RKO (cell line): ENCODE data around the gene SDK1.
"Not testable (repeated sequence)": the region's sequence is repeated elsewhere in the genome, so short reads cannot be mapped to it uniquely, and the experiment has no call there.

ENCODE experiments used
- DNase-seq: peaks from one replicate; pipeline ENCODE4 v3.0.0-alpha.2; 2016; ENCODE audit warnings: low spot score

The SDK1 gene

DNA sequence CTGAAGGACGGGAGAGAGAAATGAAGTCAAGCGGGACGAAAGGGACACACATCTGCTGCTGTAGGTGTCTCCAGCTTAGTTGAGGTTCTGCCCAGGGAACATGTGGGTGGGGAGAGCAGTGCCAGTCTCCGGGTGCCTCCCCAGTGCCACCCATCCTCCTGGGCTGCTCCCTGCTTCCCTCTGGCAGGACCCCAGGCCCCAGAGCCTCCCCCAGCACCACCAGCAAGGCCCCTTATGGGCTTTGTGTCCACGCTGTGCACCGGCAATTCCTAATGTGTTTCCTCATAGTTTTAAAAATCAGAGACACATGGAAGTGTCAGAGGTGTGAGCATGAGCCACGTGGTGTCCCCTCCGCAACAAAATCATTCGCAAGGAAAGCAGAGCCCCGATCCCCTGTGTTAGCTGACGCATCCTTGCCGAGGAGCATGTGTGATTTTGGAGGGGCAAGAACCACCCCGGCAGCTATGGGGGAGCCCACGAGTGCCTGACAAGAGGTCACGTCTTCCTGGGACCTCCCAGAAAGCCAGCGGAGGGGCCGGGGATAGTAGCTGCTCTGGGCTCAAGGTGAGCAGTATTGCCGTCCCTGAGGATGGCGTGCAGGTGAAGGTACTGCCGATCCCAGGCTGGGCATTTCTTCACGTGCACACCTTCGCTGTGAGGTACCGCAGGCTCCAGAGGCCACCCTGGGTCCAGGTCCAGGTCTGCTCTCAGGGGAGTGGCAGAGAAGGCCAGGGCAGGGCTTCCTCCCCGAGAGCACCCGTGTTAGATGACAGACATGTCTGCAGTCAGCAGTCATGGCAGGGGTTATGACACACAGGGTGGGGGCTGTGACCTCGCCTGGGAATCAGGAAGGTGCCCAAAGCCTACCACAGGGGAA is 932.8 kb downstream of the SDK1 start:
- DNase-seq, result no peak

DNA sequence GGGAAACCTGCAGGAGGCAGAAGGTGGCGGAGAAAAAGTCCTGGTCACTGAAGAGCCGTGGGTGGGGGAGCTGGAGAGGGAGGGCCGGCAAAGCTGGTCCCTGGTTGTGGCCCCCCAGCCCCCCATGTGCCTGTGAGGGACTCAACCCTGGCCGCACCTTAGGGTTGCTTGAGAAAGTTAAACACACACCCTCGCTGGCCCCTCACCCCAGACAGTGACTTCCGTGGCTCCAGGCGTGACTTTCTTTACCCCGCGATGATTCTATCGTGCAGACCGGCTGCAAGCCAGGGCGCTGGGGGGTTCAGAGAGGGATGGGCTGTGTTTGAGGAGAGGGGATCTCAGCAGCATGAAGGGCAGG is 933.4 kb downstream of the SDK1 start:
- DNase-seq, result no peak

DNA sequence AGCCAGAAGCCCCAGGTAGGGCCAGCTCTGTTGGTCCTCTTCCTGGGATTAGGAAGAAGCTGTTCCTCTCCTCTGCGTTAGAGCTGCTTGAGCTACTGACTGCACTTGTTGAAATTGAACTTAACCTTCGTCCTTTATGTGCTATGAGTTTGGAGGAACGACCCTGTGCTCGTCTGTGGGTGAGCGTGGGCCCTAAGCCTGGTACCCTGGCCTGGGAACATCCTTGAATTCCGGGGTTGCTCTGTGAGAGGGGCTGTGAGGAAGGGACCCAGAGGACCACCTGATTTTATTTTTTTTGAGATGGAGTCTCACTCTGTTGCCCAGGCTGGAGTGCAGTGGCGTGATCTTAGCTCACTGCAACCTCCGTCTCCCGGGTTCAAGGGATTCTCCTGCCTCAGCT is 933.8 kb downstream of the SDK1 start:
- DNase-seq, result no peak

DNA sequence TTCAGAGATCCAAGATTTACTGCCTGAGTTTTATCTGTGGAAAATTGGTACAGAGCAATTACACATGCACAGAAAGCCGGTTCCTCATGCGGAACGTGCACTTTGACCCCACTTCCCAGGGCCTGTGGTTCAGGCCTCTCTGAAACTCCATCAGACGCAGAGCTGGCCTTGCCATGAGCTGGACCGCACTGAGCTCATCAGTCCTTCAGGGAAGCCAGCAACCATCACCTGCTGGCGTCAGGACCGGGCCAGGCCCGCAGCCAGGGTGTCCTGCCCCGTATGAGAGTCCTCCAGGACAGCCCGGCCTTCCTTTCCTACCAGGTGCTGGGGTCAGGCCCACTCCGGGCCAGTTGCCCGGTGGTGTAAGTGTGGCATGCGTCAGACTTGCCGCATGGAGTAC is 934.5 kb downstream of the SDK1 start:
- DNase-seq, result no peak

DNA sequence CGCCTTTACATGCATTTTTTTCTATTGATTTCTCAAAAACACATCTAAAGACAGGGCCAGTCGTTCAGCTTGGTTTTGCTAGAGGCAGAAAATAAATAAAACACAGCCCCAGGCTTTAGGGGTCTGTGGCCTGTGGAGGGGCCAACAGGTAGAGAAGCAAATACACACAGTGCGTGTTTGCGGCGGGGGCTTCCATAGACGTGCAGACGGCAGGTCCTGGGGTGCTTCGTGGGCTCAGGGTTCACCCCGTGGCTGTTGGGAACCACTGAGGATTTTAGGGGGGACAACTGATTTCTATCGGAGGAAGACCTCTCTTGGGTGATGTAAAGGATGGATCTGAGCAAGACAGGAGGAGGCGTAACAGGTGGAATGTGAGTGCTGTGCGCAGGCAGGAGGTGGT is 935.3 kb downstream of the SDK1 start:
- no peak for DNase-seq

DNA sequence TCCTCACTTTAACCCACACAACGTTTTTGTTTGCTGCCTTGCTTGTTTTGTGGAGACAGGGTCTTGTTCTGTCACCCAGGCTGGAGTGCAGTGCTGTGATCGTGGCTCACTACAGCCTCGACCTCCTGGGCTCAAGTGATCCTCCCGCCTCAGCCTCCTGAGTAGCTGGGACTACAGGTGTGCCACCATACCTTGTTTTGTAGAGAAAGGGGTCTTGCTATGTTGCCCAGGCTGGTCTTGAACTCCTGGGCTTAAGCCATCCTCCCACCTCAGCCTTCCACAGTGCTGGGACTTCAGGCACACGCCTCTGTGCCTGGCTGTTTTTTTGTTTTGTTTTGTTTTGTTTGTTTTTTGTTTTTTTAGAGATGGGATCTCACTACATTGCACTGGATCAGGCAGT is 935.8 kb downstream of the SDK1 start:
- not testable (repeated sequence) for DNase-seq

DNA sequence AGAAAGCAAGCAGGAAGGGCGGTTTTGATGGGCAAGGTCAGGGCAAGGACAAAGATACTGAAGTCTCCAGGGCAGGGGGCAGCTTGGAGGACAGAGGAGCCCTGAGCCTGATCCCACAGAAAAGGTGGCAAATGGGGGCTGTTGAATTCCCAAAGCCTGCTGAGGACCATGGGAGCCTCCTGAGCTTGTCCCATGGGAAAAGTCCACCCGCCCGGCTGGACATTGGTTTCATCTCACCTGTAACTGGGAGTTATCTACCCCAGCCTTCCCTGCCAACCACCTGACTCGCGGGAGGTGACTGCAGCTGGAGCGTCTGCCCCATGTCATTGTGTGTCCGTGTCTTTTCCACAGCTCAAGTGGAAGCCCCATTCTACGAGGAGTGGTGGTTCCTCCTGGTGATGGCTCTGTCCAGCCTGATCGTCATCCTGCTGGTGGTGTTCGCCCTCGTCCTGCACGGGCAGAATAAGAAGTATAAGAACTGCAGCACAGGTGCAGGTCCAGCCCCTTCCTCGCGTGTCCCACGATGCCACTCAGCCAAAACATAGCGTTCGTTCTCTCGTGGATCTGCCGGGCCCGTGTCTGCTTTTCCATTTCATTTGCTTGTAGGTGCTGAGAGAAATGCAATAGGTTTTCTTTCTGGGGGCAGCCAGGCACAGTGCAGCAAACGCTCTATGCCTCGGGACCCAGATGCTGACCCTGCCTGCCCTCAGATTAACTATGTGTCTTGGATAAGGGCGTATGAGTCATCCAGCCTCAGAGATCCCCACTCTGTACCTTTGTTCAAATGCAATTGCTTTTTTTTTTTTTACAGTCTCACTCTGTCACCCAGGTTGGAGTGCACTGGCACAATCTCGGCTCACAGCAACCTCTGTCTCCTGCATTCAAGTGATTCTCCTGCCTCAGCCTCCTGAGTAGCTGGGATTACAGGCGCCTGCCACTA is 936.5 kb downstream of the SDK1 start:
- DNase-seq, result no peak

DNA sequence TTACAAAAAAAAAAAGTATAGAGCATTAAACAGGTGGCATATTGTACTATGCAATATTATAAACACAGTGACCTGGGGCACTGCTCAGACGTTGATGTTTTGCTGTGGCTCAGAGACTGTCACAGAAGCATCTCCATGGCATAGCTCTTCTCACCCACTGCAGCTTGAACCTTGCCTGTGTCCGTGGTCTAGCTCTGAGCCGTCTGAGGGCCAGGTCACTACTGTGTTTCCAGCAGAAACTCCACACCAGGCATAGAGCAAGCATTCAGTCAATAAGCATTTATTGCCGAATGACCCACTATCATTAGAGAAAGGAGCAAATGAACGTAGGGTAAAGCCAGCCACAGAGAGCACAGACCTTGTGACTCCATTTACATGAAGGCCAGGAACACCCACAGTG is 937.8 kb downstream of the SDK1 start:
- no peak for DNase-seq

DNA sequence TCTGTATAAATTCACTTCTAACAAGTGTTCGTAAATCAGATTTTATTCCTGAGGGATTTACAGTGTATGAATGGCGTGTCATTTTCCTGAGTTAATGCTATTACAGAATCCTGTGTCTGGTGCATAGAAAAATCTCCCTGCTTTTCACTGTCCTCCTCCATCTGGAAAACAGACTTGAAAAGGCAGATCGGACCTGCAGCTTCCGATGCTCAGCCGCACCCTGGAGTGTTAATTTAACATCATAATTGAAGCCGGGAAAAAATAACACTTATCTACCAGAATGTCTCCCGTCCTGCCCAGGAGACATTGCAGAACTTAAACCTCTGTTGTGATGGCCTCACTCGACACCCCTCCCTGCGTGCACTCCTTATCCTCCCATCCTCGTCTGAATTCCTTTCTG is 939.0 kb downstream of the SDK1 start:
- DNase-seq, result no peak

DNA sequence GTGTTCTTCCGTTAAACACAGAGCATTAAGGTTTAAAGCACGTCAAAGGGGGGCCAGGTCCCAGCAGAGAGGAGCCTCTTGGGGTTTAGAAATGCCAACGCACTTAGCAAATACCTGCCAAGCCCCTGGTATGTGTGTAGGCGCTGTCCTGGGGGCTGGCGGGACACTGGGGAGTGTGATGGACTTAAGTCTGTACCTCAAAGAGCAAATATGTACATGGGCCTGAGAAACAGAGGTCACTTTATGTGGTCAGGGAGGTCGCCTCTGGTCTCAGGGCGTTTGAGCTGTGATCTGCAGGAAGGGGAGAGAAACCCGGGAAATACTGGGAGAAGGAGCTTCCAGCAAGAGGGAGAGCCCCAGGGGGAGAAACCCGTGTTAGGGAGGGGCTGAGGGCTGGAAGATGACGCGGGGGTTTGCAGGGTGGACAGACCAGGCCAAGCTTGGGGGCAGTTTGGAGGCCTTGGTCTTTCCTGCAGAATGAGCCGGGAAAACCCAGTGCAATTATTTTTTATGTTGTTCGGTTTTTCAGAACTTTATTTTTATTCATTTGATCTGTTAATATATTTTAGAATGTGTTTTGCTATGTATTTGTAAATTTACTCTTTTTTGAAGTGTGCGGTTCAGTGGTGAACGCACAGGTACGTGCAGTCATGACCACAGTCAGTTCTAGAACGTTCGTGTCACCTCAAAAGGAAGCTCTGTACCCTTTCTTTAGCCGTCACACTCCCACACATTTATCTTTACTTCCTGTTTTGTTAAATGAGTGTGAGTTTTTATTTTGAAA is 939.7 kb downstream of the SDK1 start:
- no peak for DNase-seq

DNA sequence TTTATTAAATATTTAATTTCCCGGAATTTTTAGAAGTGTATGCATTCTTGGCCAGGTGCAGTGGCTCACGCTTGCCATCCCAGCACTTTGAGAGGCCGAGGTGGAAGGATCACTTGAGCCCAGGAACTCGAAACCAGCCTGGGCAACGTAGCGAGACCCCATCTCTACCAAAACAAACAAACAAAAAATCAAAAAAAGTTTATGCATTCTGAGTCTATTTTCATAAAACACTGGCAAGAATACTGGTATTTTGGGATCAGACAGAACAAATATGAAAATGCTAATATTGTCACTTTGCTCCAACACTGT is 940.2 kb downstream of the SDK1 start:
- no peak for DNase-seq

DNA sequence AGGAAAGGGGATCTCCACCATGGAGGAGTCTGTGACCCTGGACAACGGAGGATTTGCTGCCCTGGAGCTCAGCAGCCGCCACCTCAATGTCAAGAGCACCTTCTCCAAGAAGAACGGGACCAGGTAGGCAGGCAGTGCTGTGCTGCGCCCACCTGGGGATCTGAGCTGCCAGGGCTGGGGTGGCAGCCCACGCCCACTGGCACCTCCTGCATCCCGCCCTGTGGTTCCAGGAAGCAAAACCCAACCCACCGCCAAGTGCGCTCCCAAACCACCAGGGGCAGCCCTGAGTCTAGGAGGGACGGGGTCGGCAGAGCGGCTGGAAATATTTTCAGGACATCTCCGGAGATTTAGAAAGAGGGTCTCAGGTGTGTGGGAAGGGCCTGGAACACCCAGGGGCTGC is 940.7 kb downstream of the SDK1 start:
- no peak for DNase-seq

DNA sequence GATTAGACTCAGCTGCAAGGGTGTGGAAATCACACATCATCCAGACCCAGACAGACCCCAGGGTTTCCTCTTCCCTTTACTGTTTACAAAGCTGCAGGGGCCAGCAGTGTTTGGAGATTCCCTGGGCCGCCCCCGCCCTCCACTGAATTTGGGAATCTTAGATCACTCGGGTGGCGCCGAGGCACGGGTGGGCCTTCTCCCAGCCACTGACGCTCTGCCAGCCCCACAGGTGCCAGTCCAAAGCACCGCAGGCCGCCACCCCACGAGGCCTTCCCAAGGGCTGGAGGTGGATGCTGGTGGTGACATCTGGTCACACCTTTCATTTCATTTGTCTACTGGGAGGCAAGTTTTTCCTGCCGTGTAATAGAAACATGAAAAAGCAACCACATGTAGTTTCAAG is 941.7 kb downstream of the SDK1 start:
- no peak for DNase-seq

DNA sequence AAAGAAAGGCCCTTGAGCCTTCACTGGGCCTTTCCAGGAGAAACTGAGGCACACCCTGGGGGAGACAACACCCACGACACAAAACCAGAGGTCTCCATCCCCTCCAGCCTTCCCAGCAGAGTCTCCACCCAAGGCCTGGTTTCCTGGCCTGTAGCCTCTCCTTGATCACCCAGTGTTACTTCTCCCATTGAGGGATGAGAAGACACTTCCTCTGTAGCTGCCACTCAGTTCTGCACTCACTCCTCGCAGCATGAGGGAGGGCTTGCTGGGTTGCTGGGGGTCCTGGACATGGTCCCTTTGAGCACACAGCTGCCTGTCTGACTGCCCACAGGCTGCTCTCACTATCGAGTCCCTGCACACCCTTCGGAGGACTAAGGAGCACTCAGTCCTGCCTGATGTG is 943.0 kb downstream of the SDK1 start:
- DNase-seq, result no peak

DNA sequence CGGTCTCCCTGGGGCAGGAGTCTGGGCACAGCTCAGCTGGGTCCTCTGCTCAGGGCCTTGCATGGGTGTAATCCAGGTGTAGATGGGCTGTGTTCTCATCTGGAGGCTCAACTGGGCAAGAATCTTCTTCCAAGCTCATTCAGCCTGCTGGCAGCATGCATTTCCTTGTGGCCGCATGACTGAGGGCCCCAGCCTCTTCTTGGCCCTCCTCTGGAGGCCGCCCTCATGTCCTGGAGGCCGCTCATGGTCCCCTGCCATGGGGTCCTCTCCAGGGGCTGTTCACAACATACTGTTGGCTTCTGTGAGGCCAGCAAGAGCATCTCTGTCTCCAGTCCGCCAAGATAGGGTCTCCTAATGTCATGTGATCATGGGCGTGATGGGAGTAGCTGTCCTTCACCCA is 943.6 kb downstream of the SDK1 start:
- no peak for DNase-seq

DNA sequence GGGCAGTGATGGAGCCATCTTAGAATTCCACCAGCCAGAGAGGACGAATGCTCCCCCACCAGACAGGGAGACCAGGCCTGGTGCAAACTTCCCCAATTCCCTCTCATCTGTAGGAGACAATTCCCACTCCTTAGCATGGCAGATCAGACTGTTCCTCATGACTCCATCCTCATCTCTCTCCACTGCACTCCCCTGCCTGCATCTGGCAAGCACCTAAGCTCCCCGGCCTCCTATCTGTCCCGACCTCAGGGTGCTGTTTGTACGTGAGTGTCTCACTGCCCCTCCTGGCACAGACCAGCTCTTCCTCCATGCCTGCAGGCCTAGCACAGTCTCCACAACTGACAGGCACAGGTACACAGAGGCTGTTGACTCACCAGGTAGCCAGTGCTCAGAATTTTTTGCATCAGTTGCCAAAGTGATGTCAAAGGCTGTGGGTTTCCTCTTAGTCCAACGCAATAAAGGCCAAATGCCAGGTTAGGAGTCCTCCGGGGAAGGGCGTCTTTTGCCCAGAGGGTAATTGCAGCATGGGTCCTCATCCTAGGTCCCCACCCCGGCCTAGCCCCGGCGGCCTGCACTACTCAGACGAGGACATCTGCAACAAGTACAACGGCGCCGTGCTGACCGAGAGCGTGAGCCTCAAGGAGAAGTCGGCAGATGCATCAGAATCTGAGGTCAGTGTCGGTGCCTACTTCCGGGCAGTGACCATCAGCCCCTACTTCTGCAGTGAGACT is 944.2 kb downstream of the SDK1 start:
- no peak for DNase-seq

DNA sequence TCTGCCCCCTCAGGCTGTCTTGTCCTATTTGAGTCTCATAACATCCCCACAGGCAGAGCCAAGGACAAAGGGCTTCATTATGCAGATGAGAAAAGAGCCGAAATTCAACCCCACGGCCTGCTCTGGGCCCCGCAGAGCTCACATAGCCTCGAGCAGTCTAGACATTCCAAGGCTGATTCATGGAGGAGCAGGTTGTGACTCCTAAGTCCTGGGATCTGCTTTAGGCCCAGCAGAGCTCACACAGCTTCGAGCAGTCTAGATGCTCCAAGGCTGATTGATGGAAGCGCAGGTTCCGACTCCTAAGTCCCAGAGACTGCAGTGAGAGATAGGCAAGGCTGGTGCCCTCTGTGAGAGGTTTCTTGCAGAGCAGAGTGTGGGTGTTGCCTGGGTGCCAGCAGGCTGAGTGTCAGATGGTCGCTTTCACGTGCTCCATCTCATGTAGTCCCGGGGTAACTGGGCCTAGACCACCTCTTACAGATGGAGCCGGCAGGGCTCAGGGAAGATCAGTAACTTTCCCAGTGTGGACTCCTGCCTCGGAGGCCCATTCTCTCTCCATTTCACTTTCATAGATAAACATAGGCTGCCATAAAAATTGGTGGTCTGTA is 944.9 kb downstream of the SDK1 start:
- DNase-seq, result no peak

DNA sequence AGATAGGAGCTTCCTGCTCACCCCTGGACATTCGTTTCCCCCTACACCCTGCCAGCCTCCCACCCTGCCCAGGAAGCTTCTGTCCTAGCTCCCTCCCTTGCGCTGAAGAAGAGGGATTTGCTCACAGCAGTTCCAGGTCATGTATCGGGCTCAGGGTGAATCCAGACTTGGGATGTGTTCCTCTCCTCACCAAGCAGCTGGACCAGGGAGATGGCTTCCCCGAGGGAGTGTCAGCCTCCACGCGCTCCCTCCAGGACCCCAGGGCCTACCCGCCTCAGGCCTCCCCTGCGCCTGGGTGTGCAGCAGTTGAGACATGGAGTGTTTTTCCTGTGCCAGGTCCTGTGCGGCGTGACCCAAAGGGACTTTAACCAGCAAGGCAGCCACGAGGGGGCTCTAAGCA is 945.5 kb downstream of the SDK1 start:
- no peak for DNase-seq

DNA sequence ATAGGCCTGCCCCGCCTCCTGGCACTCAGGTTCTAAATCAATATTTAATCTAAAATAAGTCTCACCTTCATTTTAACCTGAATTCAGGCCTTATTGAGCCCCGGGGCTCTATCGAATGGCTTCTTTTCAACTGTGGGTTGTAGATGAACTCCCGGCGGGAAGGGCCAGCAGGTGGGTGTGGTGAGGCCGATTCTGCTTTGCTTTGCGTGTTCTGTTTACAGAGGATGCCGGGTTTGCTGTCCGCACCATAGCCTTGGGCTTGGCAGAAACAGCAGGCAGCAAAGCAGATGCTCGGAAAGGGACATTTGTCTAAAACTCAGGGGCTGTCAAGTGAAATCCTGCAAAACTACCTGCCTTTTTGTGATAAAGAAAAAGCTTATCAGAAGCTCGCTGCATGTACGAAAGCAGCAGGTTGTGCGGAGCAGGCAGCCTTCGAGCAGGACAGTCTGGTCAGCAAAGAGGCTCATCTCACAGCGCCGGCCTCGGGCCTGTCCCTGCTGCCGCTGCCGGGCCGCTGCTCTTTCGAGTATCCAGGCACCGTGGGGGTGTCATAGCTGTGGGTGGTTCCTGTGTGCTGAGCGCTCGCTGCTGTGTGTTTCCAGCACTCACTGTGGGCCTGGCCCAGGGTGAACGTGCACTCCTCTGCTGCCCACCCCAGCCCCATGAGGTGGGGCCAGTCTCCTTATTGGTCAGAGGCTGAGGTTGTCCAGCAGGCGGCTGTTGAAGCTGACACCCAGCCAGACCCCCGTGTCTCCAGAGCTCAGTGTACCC is 946.2 kb downstream of the SDK1 start:
- no peak for DNase-seq

DNA sequence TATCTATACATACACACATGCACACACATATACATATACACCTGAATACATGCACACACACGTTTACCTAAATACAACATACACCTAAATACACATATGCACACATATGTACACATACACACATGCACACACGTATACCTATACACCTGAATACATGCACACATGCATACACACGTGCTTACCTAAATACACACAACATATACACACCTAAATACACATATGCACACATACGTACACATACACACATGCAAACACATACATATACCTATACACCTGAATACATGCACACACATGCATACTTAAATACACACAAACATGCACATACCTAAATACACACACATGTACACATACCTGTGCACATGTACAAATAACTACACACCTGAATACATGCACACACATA is 947.2 kb downstream of the SDK1 start:
- DNase-seq, result no peak

DNA sequence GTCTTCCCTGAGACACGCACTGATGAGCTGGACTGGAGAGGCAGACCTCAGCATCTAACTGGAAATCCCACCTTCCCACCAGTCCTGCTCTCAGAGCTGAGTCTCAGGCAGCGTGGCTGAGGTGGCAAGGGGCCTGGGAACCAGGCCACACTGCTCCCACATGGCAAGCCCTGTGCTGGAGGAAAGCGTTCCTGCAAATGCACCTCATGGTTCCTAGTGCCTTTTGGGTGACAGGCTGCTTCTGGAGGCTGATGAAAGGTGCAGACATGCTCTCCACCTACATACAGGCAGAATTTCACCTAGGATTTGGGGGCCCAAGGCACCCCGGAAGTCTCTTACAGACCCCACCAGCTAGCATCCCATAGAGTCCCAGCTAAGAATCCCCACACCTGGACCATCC is 948.2 kb downstream of the SDK1 start:
- DNase-seq, result no peak
